HK-2 (cell line): Measurements from ENCODE around the gene OR1J4.
"Not testable (repeated sequence)": the region's sequence is repeated elsewhere in the genome, so short reads cannot be mapped to it uniquely, and the experiment has no call there.

Source experiments
- DNase-seq: peaks from one replicate; pipeline ENCODE4 v3.0.0-alpha.2; 2018; ENCODE audit not compliant: unreplicated experiment

OR1J4 gene

GRCh38 chr9:122518841-122519240 is at the start of gene OR1J4:
TSS of gene OR1J4 (plus strand) at chr9:122519141. CDS start at chr9:122519141, 0 bp downstream.
- no peak for DNase-seq

GRCh38 chr9:122474561-122474960 is 44.4 kb upstream of the OR1J4 start:
- no peak for DNase-seq

GRCh38 chr9:122475717-122476116 is 43.2 kb upstream of the OR1J4 start:
- DNase-seq = no peak

- no peak for DNase-seq
These were observed 41.6 kb upstream of the OR1J4 start for GRCh38 chr9:122477346-122477745.

- no peak for DNase-seq
These were observed 41.1 kb upstream of the OR1J4 start, which contains the start of gene OR1J1 for GRCh38 chr9:122477826-122478225. TSS of gene OR1J1 (minus strand) at chr9:122477926. CDS start at chr9:122477926, 0 bp downstream.

- DNase-seq = no peak
These were observed 39.9 kb upstream of the OR1J4 start for GRCh38 chr9:122479062-122479461.

- peak; percentile 5 for DNase-seq
These were observed 20.1 kb upstream of the OR1J4 start for GRCh38 chr9:122498883-122499288.

GRCh38 chr9:122506964-122507363 is 12.0 kb upstream of the OR1J4 start:
- no peak for DNase-seq

- no peak for DNase-seq
These were observed 8.4 kb upstream of the OR1J4 start, which contains the start of gene OR1J2 for GRCh38 chr9:122510502-122510901. TSS of gene OR1J2 (plus strand) at chr9:122510802. CDS start at chr9:122510802, 0 bp downstream.

- DNase-seq = no peak
These were observed 715 bp upstream of the OR1J4 start for GRCh38 chr9:122518226-122518625.

GRCh38 chr9:122519376-122519775 is 435 bp downstream of the OR1J4 start:
- DNase-seq = no peak

- DNase-seq = no peak
These were observed 7.7 kb downstream of the OR1J4 start for GRCh38 chr9:122526602-122527001.

- DNase-seq = no peak
These were observed 8.3 kb downstream of the OR1J4 start, which contains the start of gene OR1N1 for GRCh38 chr9:122527193-122527592. TSS of gene OR1N1 (minus strand) at chr9:122527293. CDS start at chr9:122527293, 0 bp downstream.

- DNase-seq = not testable (repeated sequence)
These were observed 12.2 kb downstream of the OR1J4 start for GRCh38 chr9:122531157-122531556.

- DNase-seq = no peak
These were observed 17.2 kb downstream of the OR1J4 start for GRCh38 chr9:122536134-122536533.

- not testable (repeated sequence) for DNase-seq
These were observed 18.1 kb downstream of the OR1J4 start for GRCh38 chr9:122537066-122537465.

- no peak for DNase-seq
These were observed 19.8 kb downstream of the OR1J4 start for GRCh38 chr9:122538757-122539156.

GRCh38 chr9:122546196-122546595 is 27.3 kb downstream of the OR1J4 start:
- DNase-seq = no peak

GRCh38 chr9:122551371-122551770 is 32.4 kb downstream of the OR1J4 start:
- DNase-seq = no peak

- DNase-seq = no peak
These were observed 33.9 kb downstream of the OR1J4 start, which contains the start of gene OR1N2 for GRCh38 chr9:122552812-122553211. TSS of gene OR1N2 (plus strand) at chr9:122553112. CDS start at chr9:122553212, 100 bp downstream.

- no peak for DNase-seq
These were observed 42.5 kb downstream of the OR1J4 start for GRCh38 chr9:122561446-122561845.

GRCh38 chr9:122562134-122562760 is 43.3 kb downstream of the OR1J4 start:
- DNase-seq = no peak

GRCh38 chr9:122567901-122568300 is 49.0 kb downstream of the OR1J4 start:
- no peak for DNase-seq
